Erythroblast (primary cell): Measurements from ENCODE around the gene APEX1.

Experiments used
- GATA1 ChIP-seq: IDR thresholded peaks from 2 replicates; pipeline ENCODE4 v1.6.1; 2011; ENCODE audit warnings: low read depth, mild to moderate bottlenecking, control low read depth, low read length, moderate library complexity
- POLR2A ChIP-seq: IDR thresholded peaks from 2 replicates; pipeline ENCODE4 v1.6.1; 2011; ENCODE audit warnings: mild to moderate bottlenecking, low read length

GRCh38 chr14:20477211-20477876 is 22.3 kb downstream of the APEX1 start:
- TF ChIP-seq POLR2A = peak; percentile 68
- TF ChIP-seq GATA1 = peak; percentile 32
